H9 (cell line): ENCODE data around the gene TPCN2. TPM values are rescaled to one million over a fixed set of nuclear protein-coding genes. Genes with fewer than 3 reads are reported as not detected.
A peak's percentile ranks its signal among the peaks of the same experiment; 100 is the strongest.

ENCODE experiments used
- DNase-seq: peaks from one replicate; pipeline ENCODE4 v3.0.0-alpha.2; 2017
- H2AFZ ChIP-seq: one replicate; pipeline ENCODE4 v1.6.1; 2013; ENCODE audit warnings: mild to moderate bottlenecking, low read length, control low read depth, moderate library complexity
- H2AK5ac ChIP-seq: 2 replicates; pipeline ENCODE4 v1.6.1; 2013; ENCODE audit warnings: low read length, control low read depth, mixed read lengths; ENCODE audit not compliant: insufficient read length
- H2BK120ac ChIP-seq: one replicate; pipeline ENCODE4 v1.6.1; 2013; ENCODE audit warnings: low read depth, mild to moderate bottlenecking, low read length, control low read depth, inconsistent platforms; ENCODE audit not compliant: poor library complexity, severe bottlenecking
- H2BK12ac ChIP-seq: 2 replicates; pipeline ENCODE4 v1.6.1; 2013; ENCODE audit warnings: low read length, control low read depth, mixed read lengths, low read depth; ENCODE audit not compliant: insufficient read length
- H2BK15ac ChIP-seq: 2 replicates; pipeline ENCODE4 v1.6.1; 2013; ENCODE audit warnings: low read depth, low read length, control low read depth
- H2BK20ac ChIP-seq: one replicate; pipeline ENCODE4 v1.6.1; 2013; ENCODE audit warnings: low read depth, mild to moderate bottlenecking, low read length, control low read depth, inconsistent platforms; ENCODE audit not compliant: poor library complexity, severe bottlenecking
- H2BK5ac ChIP-seq: 2 replicates; pipeline ENCODE4 v1.6.1; 2013; ENCODE audit warnings: low read length, control low read depth, mixed read lengths; ENCODE audit not compliant: insufficient read length
- H3K14ac ChIP-seq: 2 replicates; pipeline ENCODE4 v1.6.1; 2013; ENCODE audit warnings: low read length, control low read depth; ENCODE audit not compliant: insufficient read depth
- H3K18ac ChIP-seq: 2 replicates; pipeline ENCODE4 v1.6.1; 2013; ENCODE audit warnings: low read depth, mild to moderate bottlenecking, mixed read lengths, low read length, control low read depth; ENCODE audit not compliant: insufficient read length
- H3K23ac ChIP-seq: 2 replicates; pipeline ENCODE4 v1.6.1; 2013; ENCODE audit warnings: low read length, control low read depth, mixed read lengths, low read depth; ENCODE audit not compliant: insufficient read length
- H3K23me2 ChIP-seq: 2 replicates; pipeline ENCODE4 v1.6.1; 2013; ENCODE audit warnings: low read depth, mild to moderate bottlenecking, mixed read lengths, low read length, control low read depth; ENCODE audit not compliant: insufficient read length, poor library complexity, severe bottlenecking
- H3K27ac ChIP-seq: 2 replicates; pipeline ENCODE4 v1.5.1; 2013; ENCODE audit warnings: low read length, control low read depth, mixed read lengths, low read depth; ENCODE audit not compliant: insufficient read length
- H3K27me3 ChIP-seq: 2 replicates; pipeline ENCODE4 v1.6.1; 2013; ENCODE audit warnings: low read length, control low read depth, inconsistent platforms; ENCODE audit not compliant: insufficient read depth
- H3K4ac ChIP-seq: 2 replicates; pipeline ENCODE4 v1.6.1; 2013; ENCODE audit warnings: low read depth, mild to moderate bottlenecking, control low read depth, inconsistent platforms, low read length, moderate library complexity
- H3K4me1 ChIP-seq: 2 replicates; pipeline ENCODE4 v1.6.1; 2013; ENCODE audit warnings: low read length, control low read depth, inconsistent platforms; ENCODE audit not compliant: insufficient read depth
- H3K4me2 ChIP-seq: 2 replicates; pipeline ENCODE4 v1.6.1; 2013; ENCODE audit warnings: low read length, control low read depth, mixed read lengths; ENCODE audit not compliant: insufficient read length, insufficient read depth
- H3K56ac ChIP-seq: 2 replicates; pipeline ENCODE4 v1.6.1; 2013; ENCODE audit warnings: low read depth, mild to moderate bottlenecking, mixed read lengths, low read length, control low read depth; ENCODE audit not compliant: insufficient read length
- H3K79me1 ChIP-seq: 2 replicates; pipeline ENCODE4 v1.6.1; 2013; ENCODE audit warnings: low read depth, mild to moderate bottlenecking, moderate library complexity, low read length, control low read depth, inconsistent platforms; ENCODE audit not compliant: insufficient read depth, poor library complexity, severe bottlenecking
- H3K79me2 ChIP-seq: 2 replicates; pipeline ENCODE4 v1.6.1; 2013; ENCODE audit warnings: low read length, control low read depth, inconsistent platforms; ENCODE audit not compliant: insufficient read depth
- H3K9ac ChIP-seq: 2 replicates; pipeline ENCODE4 v1.6.1; 2013; ENCODE audit warnings: low read length, control low read depth, mixed read lengths; ENCODE audit not compliant: insufficient read length; ENCODE audit errors: extremely low read depth
- H3K9me3 ChIP-seq: one replicate; pipeline ENCODE4 v1.6.1; 2013; ENCODE audit warnings: low read depth, low read length, inconsistent platforms; ENCODE audit not compliant: control insufficient read depth
- H3T11ph ChIP-seq: one replicate; pipeline ENCODE4 v1.6.1; 2013; ENCODE audit warnings: mild to moderate bottlenecking, low read length, control low read depth, inconsistent platforms
- H4K20me1 ChIP-seq: one replicate; pipeline ENCODE4 v1.6.1; 2013; ENCODE audit not compliant: control insufficient read depth, insufficient read length, insufficient read depth
- H4K5ac ChIP-seq: 2 replicates; pipeline ENCODE4 v1.6.1; 2013; ENCODE audit warnings: low read depth, mild to moderate bottlenecking, mixed read lengths, low read length, control low read depth; ENCODE audit not compliant: insufficient read length
- H4K8ac ChIP-seq: replicated peaks from 2 replicates; pipeline ENCODE4 v1.6.1; 2013; ENCODE audit warnings: low read length, control low read depth, mixed read lengths, low read depth; ENCODE audit not compliant: insufficient read length
- H4K91ac ChIP-seq: 2 replicates; pipeline ENCODE4 v1.6.1; 2013; ENCODE audit warnings: low read depth, mild to moderate bottlenecking, moderate library complexity, mixed read lengths, low read length, control low read depth; ENCODE audit not compliant: insufficient read length
- H3K27ac Mint-ChIP-seq, 3 experiments: 2 replicates in 2 of 3; 3 replicates in 1 of 3; pipeline ENCODE4 v1.8.0; 2020 to 2021; ENCODE audit warnings: mixed read lengths in 3 of 3, mild to moderate bottlenecking in 1 of 3, moderate library complexity in 1 of 3
- H3K27me3 Mint-ChIP-seq: 2 replicates; pipeline ENCODE4 v1.8.0; 2021; ENCODE audit warnings: low read depth, mild to moderate bottlenecking, moderate library complexity, mixed read lengths
- H3K36me3 Mint-ChIP-seq, 3 experiments: 2 replicates in 2 of 3; 3 replicates in 1 of 3; pipeline ENCODE4 v1.8.0; 2020 to 2021; ENCODE audit warnings: low read depth in 3 of 3, mixed read lengths in 3 of 3; ENCODE audit not compliant: insufficient read depth in 1 of 3
- H3K4me1 Mint-ChIP-seq, 2 experiments: 2 replicates each; pipeline ENCODE4 v1.8.0; 2020; ENCODE audit warnings: mixed read lengths in 2 of 2
- H3K4me3 Mint-ChIP-seq, 2 experiments: 2 replicates in 1 of 2; 3 replicates in 1 of 2; pipeline ENCODE4 v1.8.0; 2020 to 2021; ENCODE audit warnings: mild to moderate bottlenecking in 2 of 2, mixed read lengths in 2 of 2, moderate library complexity in 1 of 2
- H3K9me3 Mint-ChIP-seq, 2 experiments: 2 replicates in 1 of 2; 3 replicates in 1 of 2; pipeline ENCODE4 v1.8.0; 2020; ENCODE audit warnings: mild to moderate bottlenecking in 2 of 2, mixed read lengths in 2 of 2, moderate library complexity in 1 of 2
- CTCF ChIP-seq: fragments of 200-600 bp; sonication (generic); conservative IDR thresholded peaks from 3 replicates; pipeline ENCODE4 v1.8.0; 2021; ENCODE audit warnings: antibody characterized with exemption, mild to moderate bottlenecking
- WGBS: extraction: QIAGEN DNeasy Blood & Tissue Kit; methylation state at CpG from one replicate; pipeline ENCODE4 v1.1.7; 2013; ENCODE audit warnings: missing lambda C conversion rate, low lambda C conversion rate, mixed read lengths; ENCODE audit not compliant: insufficient read length; ENCODE audit errors: extremely low coverage; 5-methylcytosine and 5-hydroxymethylcytosine counted together
- total RNA-seq: library from RNA; stranded (reverse); gene quantifications from 2 replicates; pipeline ENCODE4 v1.2.1, GENCODE V29; 2021

The TPCN2 gene
- total RNA-seq, 1 experiment from 2014 or later = 16.8 TPM

- Histone ChIP-seq H2BK5ac (no peak overlapping the region), H4K91ac (no peak overlapping the region), H2AK5ac (no peak overlapping the region), H3K18ac (no peak overlapping the region), H3K23me2 (no peaks in the 10 kb centered on the region), H3K14ac (no peak overlapping the region), H2BK12ac (no peak overlapping the region), H2BK15ac (no peak overlapping the region), H2AFZ (no peak overlapping the region), H3K23ac (no peak overlapping the region), H3K79me2 (no peaks in the 10 kb centered on the region), H3K4ac (no peak overlapping the region), H3K4me2 (no peak overlapping the region), H2BK20ac (no peak overlapping the region), H4K8ac (no peak overlapping the region), H3K27ac (no peak overlapping the region), H3K9me3 (no peaks in the 10 kb centered on the region), H3K4me1 (no peaks in the 10 kb centered on the region), H3K9ac (no peak overlapping the region), H4K5ac (no peak overlapping the region), H2BK120ac (no peak overlapping the region), H3K27me3 (no peaks in the 10 kb centered on the region), H4K20me1 (no peaks in the 10 kb centered on the region), H3K79me1 (no peaks in the 10 kb centered on the region), H3K56ac (no peak overlapping the region), H3T11ph (no peak overlapping the region)
- no peaks in the 10 kb centered on the region for H3K27me3 Mint-ChIP-seq
- H3K27ac Mint-ChIP-seq = no peak overlapping the region
- no peaks in the 10 kb centered on the region; a peak in 1 of 5 replicates for H3K9me3 Mint-ChIP-seq
- DNase-seq = peak; percentile 12
- WGBS = no CpG with 5 or more reads among the region's 9 CpGs
- peaks cover 0 to 5% (median 0%) of the 10 kb centered on the region in 3 experiments; a peak in 4 of 7 replicates for H3K36me3 Mint-ChIP-seq
- no peak for TF ChIP-seq CTCF
- no peak overlapping the region for H3K4me3 Mint-ChIP-seq
- peaks cover 13 to 20% of the 10 kb centered on the region in 2 experiments for H3K4me1 Mint-ChIP-seq
Observed at GRCh38 chr11:69003301-69003865, 45.3 kb upstream of the TPCN2 start.
